Measurements from ENCODE around the gene LRP2.

DNA sequence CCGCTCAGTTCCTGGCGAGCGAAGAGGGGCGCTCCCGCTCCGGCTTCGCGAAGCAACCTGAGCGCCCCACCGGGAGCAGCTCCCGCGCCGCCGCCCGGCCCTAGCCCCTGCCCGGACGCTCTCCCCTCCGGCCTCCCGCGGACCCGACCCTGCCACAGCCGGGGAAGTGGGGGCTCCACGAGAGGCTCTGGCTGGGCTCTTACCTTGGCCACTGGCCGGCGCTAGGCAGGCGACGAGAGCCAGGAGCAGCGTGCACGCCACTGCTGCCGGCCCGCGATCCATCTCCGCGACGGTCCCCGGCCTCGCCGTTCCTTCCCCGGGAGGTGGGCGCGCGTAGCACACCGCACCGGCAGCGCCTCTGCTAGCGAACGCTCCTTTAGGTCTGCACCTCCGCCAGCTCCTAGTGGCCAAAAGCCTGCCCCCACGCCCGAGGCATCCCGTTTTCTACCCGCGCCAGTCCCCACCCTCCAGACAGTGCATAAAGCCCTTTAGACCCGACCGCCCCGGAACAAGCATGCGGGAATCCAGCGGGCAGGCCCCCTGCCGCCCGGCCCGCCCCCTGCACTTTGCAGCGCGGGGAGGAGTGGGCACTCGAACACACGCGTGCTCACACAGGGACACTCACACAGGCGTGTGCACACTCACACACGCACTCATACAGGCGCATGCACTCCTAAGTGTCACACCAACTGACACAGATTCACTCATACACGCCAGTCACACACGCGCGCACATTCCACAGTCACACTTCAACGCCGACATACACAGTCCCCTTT lies at the start of gene LRP2:
- TF ChIP-seq POLR2AphosphoS5 (IDR thresholded peaks at IDR 0.05; ENCODE audit: borderline replicate concordance, low read depth, low read length) (no peak), EZH2 (IDR thresholded peaks at IDR 0.05) (peak; percentile 47)

All from SK-N-MC (cell line).